ENCODE data around the gene NFIX. TPM values are rescaled to one million over a fixed set of nuclear protein-coding genes. Genes with fewer than 3 reads are reported as not detected.

NFIX gene
- total and polyA plus RNA-seq, 9 of the 15 experiments (the other 6 are each of a cell fraction or from before 2014, with no cell fraction given), result 0.28 to 26.8 (median 5.4) TPM

- TF ChIP-seq ETS1 (conservative IDR thresholded peaks at IDR 0.05; ENCODE audit: control insufficient read depth, low read depth, low read length), result 0 out of 2 replicates have a peak, but pooled peaks have one; percentile 16
- no peak for TF ChIP-seq MXD1 (CRISPR knock-in tag; IDR thresholded peaks at IDR 0.05; ENCODE audit: borderline replicate concordance, poor library complexity, severe bottlenecking)
- TF ChIP-seq EGR1 (conservative IDR thresholded peaks at IDR 0.05), result no peak
- no peak for TF ChIP-seq ZNF57 (CRISPR knock-in tag; IDR thresholded peaks at IDR 0.05)
- TF ChIP-seq, protein P1, sequence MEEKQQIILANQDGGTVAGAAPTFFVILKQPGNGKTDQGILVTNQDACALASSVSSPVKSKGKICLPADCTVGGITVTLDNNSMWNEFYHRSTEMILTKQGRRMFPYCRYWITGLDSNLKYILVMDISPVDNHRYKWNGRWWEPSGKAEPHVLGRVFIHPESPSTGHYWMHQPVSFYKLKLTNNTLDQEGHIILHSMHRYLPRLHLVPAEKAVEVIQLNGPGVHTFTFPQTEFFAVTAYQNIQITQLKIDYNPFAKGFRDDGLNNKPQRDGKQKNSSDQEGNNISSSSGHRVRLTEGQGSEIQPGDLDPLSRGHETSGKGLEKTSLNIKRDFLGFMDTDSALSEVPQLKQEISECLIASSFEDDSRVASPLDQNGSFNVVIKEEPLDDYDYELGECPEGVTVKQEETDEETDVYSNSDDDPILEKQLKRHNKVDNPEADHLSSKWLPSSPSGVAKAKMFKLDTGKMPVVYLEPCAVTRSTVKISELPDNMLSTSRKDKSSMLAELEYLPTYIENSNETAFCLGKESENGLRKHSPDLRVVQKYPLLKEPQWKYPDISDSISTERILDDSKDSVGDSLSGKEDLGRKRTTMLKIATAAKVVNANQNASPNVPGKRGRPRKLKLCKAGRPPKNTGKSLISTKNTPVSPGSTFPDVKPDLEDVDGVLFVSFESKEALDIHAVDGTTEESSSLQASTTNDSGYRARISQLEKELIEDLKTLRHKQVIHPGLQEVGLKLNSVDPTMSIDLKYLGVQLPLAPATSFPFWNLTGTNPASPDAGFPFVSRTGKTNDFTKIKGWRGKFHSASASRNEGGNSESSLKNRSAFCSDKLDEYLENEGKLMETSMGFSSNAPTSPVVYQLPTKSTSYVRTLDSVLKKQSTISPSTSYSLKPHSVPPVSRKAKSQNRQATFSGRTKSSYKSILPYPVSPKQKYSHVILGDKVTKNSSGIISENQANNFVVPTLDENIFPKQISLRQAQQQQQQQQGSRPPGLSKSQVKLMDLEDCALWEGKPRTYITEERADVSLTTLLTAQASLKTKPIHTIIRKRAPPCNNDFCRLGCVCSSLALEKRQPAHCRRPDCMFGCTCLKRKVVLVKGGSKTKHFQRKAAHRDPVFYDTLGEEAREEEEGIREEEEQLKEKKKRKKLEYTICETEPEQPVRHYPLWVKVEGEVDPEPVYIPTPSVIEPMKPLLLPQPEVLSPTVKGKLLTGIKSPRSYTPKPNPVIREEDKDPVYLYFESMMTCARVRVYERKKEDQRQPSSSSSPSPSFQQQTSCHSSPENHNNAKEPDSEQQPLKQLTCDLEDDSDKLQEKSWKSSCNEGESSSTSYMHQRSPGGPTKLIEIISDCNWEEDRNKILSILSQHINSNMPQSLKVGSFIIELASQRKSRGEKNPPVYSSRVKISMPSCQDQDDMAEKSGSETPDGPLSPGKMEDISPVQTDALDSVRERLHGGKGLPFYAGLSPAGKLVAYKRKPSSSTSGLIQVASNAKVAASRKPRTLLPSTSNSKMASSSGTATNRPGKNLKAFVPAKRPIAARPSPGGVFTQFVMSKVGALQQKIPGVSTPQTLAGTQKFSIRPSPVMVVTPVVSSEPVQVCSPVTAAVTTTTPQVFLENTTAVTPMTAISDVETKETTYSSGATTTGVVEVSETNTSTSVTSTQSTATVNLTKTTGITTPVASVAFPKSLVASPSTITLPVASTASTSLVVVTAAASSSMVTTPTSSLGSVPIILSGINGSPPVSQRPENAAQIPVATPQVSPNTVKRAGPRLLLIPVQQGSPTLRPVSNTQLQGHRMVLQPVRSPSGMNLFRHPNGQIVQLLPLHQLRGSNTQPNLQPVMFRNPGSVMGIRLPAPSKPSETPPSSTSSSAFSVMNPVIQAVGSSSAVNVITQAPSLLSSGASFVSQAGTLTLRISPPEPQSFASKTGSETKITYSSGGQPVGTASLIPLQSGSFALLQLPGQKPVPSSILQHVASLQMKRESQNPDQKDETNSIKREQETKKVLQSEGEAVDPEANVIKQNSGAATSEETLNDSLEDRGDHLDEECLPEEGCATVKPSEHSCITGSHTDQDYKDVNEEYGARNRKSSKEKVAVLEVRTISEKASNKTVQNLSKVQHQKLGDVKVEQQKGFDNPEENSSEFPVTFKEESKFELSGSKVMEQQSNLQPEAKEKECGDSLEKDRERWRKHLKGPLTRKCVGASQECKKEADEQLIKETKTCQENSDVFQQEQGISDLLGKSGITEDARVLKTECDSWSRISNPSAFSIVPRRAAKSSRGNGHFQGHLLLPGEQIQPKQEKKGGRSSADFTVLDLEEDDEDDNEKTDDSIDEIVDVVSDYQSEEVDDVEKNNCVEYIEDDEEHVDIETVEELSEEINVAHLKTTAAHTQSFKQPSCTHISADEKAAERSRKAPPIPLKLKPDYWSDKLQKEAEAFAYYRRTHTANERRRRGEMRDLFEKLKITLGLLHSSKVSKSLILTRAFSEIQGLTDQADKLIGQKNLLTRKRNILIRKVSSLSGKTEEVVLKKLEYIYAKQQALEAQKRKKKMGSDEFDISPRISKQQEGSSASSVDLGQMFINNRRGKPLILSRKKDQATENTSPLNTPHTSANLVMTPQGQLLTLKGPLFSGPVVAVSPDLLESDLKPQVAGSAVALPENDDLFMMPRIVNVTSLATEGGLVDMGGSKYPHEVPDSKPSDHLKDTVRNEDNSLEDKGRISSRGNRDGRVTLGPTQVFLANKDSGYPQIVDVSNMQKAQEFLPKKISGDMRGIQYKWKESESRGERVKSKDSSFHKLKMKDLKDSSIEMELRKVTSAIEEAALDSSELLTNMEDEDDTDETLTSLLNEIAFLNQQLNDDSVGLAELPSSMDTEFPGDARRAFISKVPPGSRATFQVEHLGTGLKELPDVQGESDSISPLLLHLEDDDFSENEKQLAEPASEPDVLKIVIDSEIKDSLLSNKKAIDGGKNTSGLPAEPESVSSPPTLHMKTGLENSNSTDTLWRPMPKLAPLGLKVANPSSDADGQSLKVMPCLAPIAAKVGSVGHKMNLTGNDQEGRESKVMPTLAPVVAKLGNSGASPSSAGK (IDR thresholded peaks at IDR 0.05), result no peak
- TF ChIP-seq ZNF239 (CRISPR knock-in tag; IDR thresholded peaks at IDR 0.05), result no peak
- TF ChIP-seq TFE3 (CRISPR knock-in tag; IDR thresholded peaks at IDR 0.05), result no peak
- no peak for TF ChIP-seq ESRRB (CRISPR knock-in tag; IDR thresholded peaks at IDR 0.05; ENCODE audit: borderline replicate concordance)
These were observed 105.7 kb downstream of the NFIX start (continued) for GRCh38 chr19:13100841-13101589.
